ENCODE measurements around the gene MTG1.

MTG1 gene

GRCh38 chr10:133457100-133457841, 63.3 kb downstream of the MTG1 start:
- H3K27me3 Mint-ChIP-seq: no peaks in the 10 kb centered on the region
- no peaks in the 10 kb centered on the region for H3K9me3 Mint-ChIP-seq
- H3K4me3 Mint-ChIP-seq: no peak overlapping the region
- peaks cover 0 to 5% of the 10 kb centered on the region in 2 donors for H3K36me3 Mint-ChIP-seq
- H3K27ac Mint-ChIP-seq: no peak overlapping the region
- no peaks in the 10 kb centered on the region for H3K4me1 Mint-ChIP-seq
- ATAC-seq (replicated peaks): no peak
- DNase-seq: no peak

- Mint-ChIP-seq H3K27ac (no peak overlapping the region), H3K36me3 (peaks cover 0 to 5% of the 10 kb centered on the region in 2 donors), H3K4me3 (no peak overlapping the region), H3K9me3 (no peaks in the 10 kb centered on the region), H3K27me3 (no peaks in the 10 kb centered on the region), H3K4me1 (no peaks in the 10 kb centered on the region)
- no peak for DNase-seq
- ATAC-seq (replicated peaks): no peak
Measured at GRCh38 chr10:133458021-133458709, 64.2 kb downstream of the MTG1 start.

DNA sequence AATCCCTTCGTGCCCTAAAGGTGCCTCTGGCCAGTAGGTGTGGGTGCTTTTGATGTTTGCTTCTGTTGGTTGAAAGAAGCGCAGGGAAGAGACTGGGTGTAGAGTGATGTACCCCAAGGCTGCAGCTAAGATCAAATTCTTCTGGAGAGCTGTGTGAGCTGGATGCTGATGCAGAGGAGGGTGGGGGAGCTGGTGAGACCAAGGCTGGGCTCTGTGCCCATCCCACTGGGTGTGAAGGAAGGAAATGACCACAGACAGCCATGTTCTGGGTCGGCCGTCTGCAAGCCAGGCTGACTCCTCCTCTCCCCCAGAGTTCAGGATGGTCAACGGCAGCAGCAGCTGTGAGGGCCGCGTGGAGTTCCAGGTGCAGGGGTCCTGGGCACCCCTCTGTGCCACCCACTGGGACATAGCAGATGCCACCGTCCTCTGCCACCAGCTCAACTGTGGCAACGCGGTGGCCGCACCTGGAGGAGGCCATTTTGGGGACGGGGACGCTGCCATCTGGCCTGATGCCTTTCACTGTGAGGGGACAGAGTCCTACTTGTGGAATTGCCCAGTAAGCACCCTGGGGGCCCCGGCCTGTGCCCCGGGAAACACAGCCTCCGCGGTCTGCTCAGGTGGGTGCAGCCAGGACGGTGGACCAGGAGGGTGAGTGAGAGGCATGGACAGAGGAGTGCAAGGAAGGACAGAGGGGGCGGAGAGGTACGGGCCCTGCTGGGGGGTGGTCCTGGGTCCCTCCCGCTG, 64.9 kb downstream of the MTG1 start:
- Mint-ChIP-seq H3K27ac (no peak overlapping the region), H3K4me3 (no peak overlapping the region), H3K9me3 (no peaks in the 10 kb centered on the region), H3K36me3 (peaks cover 0 to 5% of the 10 kb centered on the region in 2 donors), H3K27me3 (no peaks in the 10 kb centered on the region), H3K4me1 (no peaks in the 10 kb centered on the region)
- DNase-seq (no peak), ATAC-seq (replicated peaks) (no peak)

- H3K9me3 Mint-ChIP-seq: no peaks in the 10 kb centered on the region
- no peaks in the 10 kb centered on the region for H3K4me1 Mint-ChIP-seq
- H3K27ac Mint-ChIP-seq: no peak overlapping the region
- ATAC-seq (replicated peaks): no peak
- no peak overlapping the region for H3K4me3 Mint-ChIP-seq
- no peaks in the 10 kb centered on the region for H3K27me3 Mint-ChIP-seq
- peaks cover 0 to 5% of the 10 kb centered on the region in 2 donors for H3K36me3 Mint-ChIP-seq
- DNase-seq: no peak
Measured at GRCh38 chr10:133459454-133460207, 65.7 kb downstream of the MTG1 start.

DNA sequence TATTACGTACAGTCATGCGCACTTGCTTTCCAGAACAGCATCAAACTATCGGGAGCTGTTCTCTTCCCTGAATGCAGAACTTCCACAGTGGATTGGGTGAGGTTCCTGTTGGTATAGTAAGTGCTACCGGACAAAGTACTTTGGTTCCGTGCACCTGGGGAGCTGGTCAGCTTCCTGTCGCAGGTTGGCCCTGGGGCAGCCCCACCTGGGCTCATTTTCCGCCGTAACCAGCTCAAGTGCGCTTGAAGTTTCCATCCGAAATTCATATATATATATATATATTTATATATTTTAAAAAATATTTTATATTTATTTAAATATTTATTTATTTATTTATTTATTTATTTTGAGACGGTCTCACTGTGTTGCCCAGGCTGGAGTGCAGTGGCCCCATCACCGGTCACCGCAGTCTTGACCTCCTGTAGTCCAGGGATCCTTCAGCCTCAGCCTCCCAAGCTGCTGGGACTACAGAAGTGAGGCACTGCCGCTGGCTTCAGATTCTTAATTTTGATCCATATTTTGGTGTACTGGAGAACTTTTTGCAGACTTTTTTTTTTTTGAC, 66.3 kb downstream of the MTG1 start:
- Mint-ChIP-seq H3K27ac (peak overlapping the region; percentile 31), H3K36me3 (peaks cover 0 to 5% of the 10 kb centered on the region in 2 donors), H3K4me3 (no peak overlapping the region), H3K9me3 (no peaks in the 10 kb centered on the region), H3K4me1 (no peaks in the 10 kb centered on the region), H3K27me3 (no peaks in the 10 kb centered on the region)
- DNase-seq (no peak), ATAC-seq (replicated peaks) (no peak)

DNA sequence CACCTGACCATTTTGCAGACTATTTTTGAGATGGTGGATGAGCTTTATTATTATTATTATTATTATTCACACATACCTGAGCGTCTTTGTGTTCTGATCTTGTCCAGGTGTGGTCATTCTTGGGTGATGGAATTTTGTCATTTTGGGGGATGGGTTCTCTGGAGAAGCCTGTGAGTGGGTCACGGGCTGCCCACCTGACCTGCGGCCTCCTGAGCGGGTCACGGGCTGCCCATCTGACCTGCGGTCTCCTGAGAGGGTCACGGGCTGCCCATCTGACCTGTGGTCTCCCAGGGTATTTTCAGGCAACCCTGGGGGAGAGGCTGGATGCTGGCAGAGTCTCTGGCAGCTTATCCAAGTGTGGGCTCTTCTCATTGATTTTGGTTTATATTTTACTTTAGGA, 67.1 kb downstream of the MTG1 start:
- Mint-ChIP-seq H3K4me1 (no peaks in the 10 kb centered on the region), H3K27me3 (no peaks in the 10 kb centered on the region), H3K4me3 (no peak overlapping the region), H3K9me3 (no peaks in the 10 kb centered on the region), H3K36me3 (peaks cover 0 to 5% of the 10 kb centered on the region in 2 donors), H3K27ac (no peak overlapping the region)
- DNase-seq: no peak
- no peak for ATAC-seq (replicated peaks)

DNA sequence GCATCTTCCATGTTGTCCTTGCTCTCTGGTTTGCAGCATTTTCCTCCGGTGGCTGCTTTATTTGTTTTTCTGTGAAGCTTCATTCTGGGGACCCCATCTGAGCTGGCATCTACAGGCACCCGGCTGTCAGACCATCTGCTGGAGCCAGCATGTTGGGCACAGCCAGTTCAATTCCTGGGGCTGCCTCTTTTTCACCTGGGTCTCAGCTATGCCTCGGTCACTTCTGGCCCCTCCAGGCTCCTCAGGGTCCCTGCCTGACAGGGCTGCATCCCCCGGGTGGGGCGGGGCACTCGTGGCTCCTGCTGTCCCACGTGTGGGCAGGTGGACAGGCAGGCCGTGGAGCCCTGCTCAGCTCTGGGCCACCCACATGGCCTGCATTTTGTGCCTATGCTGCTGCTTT, 67.9 kb downstream of the MTG1 start:
- Mint-ChIP-seq H3K36me3 (peaks cover 2 to 5% of the 10 kb centered on the region in 2 donors), H3K27ac (no peak overlapping the region), H3K4me1 (no peaks in the 10 kb centered on the region), H3K4me3 (no peak overlapping the region), H3K27me3 (peaks cover 0 to 3% of the 10 kb centered on the region in 2 donors), H3K9me3 (no peaks in the 10 kb centered on the region)
- DNase-seq: no peak
- no peak for ATAC-seq (replicated peaks)

GRCh38 chr10:133462512-133463305, 68.8 kb downstream of the MTG1 start:
- Mint-ChIP-seq H3K27ac (no peak overlapping the region), H3K36me3 (peaks cover 7 to 13% of the 10 kb centered on the region in 2 donors), H3K4me1 (no peaks in the 10 kb centered on the region), H3K27me3 (peaks cover 0 to 3% of the 10 kb centered on the region in 2 donors), H3K9me3 (no peaks in the 10 kb centered on the region), H3K4me3 (no peak overlapping the region)
- no peak for DNase-seq
- ATAC-seq (replicated peaks): no peak

GRCh38 chr10:133464582-133465031, 70.7 kb downstream of the MTG1 start:
- DNase-seq (no peak), ATAC-seq (replicated peaks) (no peak)
- Mint-ChIP-seq H3K27ac (no peak overlapping the region), H3K9me3 (peaks cover 0 to 3% of the 10 kb centered on the region in 2 donors), H3K4me3 (no peak overlapping the region), H3K36me3 (peaks cover 17 to 21% of the 10 kb centered on the region in 2 donors), H3K4me1 (no peaks in the 10 kb centered on the region), H3K27me3 (peaks cover 0 to 3% of the 10 kb centered on the region in 2 donors)

DNA sequence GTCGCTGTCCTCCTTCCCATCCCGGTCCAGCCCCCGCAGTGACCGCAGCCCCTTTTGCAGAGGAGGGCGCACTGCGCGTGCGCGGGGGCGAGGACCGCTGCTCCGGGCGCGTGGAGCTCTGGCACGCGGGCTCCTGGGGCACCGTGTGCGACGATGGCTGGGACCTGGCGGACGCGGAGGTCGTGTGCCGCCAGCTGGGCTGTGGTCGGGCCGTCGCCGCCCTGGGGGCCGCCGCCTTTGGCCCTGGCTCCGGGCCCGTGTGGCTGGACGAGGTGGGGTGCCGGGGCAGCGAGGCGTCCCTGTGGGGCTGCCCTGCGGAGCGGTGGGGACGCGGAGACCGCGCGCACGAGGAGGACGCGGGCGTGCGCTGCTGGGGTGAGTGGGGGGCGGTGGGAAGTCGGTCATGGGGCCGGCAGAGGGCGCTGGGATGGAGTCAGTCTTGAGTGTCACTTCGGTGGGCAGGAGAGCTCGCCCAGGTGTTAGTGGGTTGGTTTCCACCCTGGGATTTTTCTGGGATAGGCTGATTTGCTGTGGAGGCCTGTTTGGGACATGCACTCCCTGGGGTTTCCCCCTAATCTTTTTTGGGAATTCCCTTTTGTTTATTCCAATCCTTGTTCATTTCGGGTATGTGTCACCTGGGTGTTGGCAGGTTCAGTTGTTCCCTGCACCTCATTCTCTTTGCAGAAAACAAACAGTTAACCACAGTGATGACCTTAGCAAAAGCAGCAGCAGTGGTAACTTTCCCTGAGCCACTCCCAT, 71.4 kb downstream of the MTG1 start:
- DNase-seq: no peak
- no peak for ATAC-seq (replicated peaks)
- H3K4me3 Mint-ChIP-seq: no peak overlapping the region
- H3K27me3 Mint-ChIP-seq: peaks cover 0 to 3% of the 10 kb centered on the region in 2 donors
- peaks cover 0 to 3% of the 10 kb centered on the region in 2 donors for H3K9me3 Mint-ChIP-seq
- no peak overlapping the region for H3K27ac Mint-ChIP-seq
- H3K36me3 Mint-ChIP-seq: peaks cover 21 to 25% of the 10 kb centered on the region in 2 donors
- H3K4me1 Mint-ChIP-seq: no peaks in the 10 kb centered on the region

DNA sequence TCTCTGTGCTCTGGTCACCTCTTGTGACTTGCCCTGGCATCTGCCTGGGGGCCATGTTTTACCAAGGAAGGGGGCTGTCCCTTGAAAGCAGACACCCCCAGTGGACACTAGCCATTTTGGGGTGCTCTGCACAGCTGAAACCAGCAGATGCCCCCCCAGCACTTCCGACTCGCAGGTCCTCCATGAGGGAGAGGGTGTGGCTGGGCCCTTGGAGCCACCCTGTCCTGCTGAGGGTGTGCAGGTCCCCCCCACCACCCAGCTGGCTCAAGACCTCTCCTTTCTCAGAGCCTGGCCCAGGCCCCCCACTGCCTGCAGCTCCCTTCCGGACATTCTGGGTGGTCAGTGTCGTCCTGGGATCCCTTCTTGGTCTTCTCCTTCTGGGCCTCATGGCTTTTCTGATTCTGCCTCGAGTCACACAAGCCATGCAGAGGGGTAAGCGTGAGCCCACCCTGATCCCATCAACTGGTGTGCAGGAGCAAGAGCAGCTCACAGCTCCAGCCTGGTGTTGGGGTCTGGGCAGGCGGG, 72.1 kb downstream of the MTG1 start:
- Mint-ChIP-seq H3K4me1 (no peaks in the 10 kb centered on the region), H3K27me3 (peaks cover 0 to 3% of the 10 kb centered on the region in 2 donors)
- ATAC-seq (replicated peaks): no peak

GRCh38 chr10:133466683-133467275, 72.8 kb downstream of the MTG1 start:
- ATAC-seq (replicated peaks): no peak
- Mint-ChIP-seq H3K27ac (no peak overlapping the region), H3K36me3 (peaks cover 21 to 30% of the 10 kb centered on the region in 2 donors), H3K4me3 (no peak overlapping the region), H3K4me1 (no peaks in the 10 kb centered on the region), H3K9me3 (peaks cover 3 to 5% of the 10 kb centered on the region in 2 donors), H3K27me3 (peaks cover 0 to 3% of the 10 kb centered on the region in 2 donors)
- DNase-seq: no peak

More for the DNA sequence above, 72.1 kb downstream of the MTG1 start:
- no peak overlapping the region for H3K27ac Mint-ChIP-seq
- peaks cover 0 to 3% of the 10 kb centered on the region in 2 donors for H3K9me3 Mint-ChIP-seq
- DNase-seq: no peak
- H3K36me3 Mint-ChIP-seq: peaks cover 21 to 25% of the 10 kb centered on the region in 2 donors
- H3K4me3 Mint-ChIP-seq: no peak overlapping the region
